ENCODE data around the gene GSK3A. TPM values are rescaled to one million over a fixed set of nuclear protein-coding genes. Genes with fewer than 3 reads are reported as not detected.
A peak's percentile ranks its signal among the peaks of the same experiment; 100 is the strongest.

The GSK3A gene
- total and polyA plus RNA-seq, 2 of the 4 experiments (the other 2 are of a cell fraction) = 8.1 to 43.3 TPM

DNA sequence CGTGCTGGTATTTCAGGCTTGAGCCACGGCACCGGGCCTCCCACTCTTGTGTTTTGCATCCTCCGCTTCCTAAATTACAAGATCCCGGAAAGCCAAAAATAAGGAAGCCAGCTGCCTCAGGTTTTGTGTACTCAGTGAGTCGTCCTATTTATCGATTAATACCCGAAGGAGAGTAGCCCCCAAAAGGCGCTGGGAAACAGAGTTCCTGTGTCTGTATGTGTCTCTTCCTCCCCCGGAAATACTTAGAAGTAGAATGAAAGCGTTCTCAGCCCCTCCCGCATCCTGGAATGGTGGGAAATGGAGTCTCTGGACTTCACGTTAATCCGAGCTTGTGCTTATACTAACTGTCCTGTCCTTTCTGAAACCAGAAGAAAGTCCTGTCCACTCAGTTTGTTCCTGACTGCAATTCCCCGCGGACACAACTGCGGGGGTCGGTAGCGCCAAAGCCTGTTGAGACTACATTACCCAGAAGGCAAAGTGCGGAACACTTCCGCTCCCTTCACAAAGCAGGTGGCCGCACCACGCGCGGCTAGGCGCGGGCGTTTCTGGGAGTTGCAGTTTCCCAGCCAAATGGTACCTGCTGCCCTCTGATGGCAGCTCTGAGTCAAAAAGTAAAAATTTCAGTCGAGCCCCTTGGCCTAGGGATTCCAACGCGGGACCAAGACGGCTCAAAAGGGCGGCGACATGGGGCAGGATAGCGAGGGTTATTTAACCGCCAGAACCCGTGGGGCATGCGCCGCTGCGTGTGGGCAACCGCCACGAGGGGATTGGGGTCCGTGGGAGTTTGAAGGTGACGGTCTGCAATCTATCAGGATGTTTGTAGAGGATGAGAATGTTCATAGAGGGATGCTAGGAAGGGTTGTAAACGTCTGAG is 2.2 kb upstream of the GSK3A start:
- peak overlapping the region; percentile 70 for H3K9ac ChIP-seq (ENCODE audit: low read depth, low read length)
- dilution Hi-C loops (cut with HindIII; ENCODE audit: low sequenced_read_pairs, unreplicated experiment) = no loop called here
- TF ChIP-seq MXI1 (IDR thresholded peaks at IDR 0.05; ENCODE audit: borderline replicate concordance, low read depth, low read length) = peak; percentile 77; the same call in 1 of the 2 replicates
- peak; percentile 73 for TF ChIP-seq RCOR1 (IDR thresholded peaks at IDR 0.05; ENCODE audit: insufficient replicate concordance, low read length)
- peak; percentile 42; the same call in 1 of the 2 replicates for TF ChIP-seq RAD21 (IDR thresholded peaks at IDR 0.05; ENCODE audit: low read length)
- TF ChIP-seq RFX5 (IDR thresholded peaks at IDR 0.05; ENCODE audit: low read depth, low read length) = no peak
- TF ChIP-seq BHLHE40 (IDR thresholded peaks at IDR 0.05; ENCODE audit: low read depth, low read length) = no peak; the same call in 1 of the 2 replicates
- no peak; the same call in 1 of the 2 replicates for TF ChIP-seq FOS (IDR thresholded peaks at IDR 0.05; ENCODE audit: low read depth, low read length)
- TF ChIP-seq, protein P1, sequence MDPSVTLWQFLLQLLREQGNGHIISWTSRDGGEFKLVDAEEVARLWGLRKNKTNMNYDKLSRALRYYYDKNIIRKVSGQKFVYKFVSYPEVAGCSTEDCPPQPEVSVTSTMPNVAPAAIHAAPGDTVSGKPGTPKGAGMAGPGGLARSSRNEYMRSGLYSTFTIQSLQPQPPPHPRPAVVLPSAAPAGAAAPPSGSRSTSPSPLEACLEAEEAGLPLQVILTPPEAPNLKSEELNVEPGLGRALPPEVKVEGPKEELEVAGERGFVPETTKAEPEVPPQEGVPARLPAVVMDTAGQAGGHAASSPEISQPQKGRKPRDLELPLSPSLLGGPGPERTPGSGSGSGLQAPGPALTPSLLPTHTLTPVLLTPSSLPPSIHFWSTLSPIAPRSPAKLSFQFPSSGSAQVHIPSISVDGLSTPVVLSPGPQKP (IDR thresholded peaks at IDR 0.05; ENCODE audit: borderline replicate concordance, low read depth, low read length) = no peak
- TF ChIP-seq SMC3 (IDR thresholded peaks at IDR 0.05; ENCODE audit: low read depth, low read length) = peak; percentile 52
- TF ChIP-seq NFE2L2 (IDR thresholded peaks at IDR 0.05; ENCODE audit: low read depth, low read length) = no peak
- peak; percentile 74; the same call in 1 of the 2 replicates for TF ChIP-seq MAZ (IDR thresholded peaks at IDR 0.05; ENCODE audit: borderline replicate concordance, low read depth, low read length)
- TF ChIP-seq, protein P2, sequence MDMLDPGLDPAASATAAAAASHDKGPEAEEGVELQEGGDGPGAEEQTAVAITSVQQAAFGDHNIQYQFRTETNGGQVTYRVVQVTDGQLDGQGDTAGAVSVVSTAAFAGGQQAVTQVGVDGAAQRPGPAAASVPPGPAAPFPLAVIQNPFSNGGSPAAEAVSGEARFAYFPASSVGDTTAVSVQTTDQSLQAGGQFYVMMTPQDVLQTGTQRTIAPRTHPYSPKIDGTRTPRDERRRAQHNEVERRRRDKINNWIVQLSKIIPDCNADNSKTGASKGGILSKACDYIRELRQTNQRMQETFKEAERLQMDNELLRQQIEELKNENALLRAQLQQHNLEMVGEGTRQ (IDR thresholded peaks at IDR 0.05; ENCODE audit: low read depth, low read length) = peak; percentile 94
- TF ChIP-seq, protein P3, sequence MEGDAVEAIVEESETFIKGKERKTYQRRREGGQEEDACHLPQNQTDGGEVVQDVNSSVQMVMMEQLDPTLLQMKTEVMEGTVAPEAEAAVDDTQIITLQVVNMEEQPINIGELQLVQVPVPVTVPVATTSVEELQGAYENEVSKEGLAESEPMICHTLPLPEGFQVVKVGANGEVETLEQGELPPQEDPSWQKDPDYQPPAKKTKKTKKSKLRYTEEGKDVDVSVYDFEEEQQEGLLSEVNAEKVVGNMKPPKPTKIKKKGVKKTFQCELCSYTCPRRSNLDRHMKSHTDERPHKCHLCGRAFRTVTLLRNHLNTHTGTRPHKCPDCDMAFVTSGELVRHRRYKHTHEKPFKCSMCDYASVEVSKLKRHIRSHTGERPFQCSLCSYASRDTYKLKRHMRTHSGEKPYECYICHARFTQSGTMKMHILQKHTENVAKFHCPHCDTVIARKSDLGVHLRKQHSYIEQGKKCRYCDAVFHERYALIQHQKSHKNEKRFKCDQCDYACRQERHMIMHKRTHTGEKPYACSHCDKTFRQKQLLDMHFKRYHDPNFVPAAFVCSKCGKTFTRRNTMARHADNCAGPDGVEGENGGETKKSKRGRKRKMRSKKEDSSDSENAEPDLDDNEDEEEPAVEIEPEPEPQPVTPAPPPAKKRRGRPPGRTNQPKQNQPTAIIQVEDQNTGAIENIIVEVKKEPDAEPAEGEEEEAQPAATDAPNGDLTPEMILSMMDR (conservative IDR thresholded peaks at IDR 0.05; ENCODE audit: low read depth, low read length) = peak; percentile 75

More for the DNA sequence above, 2.2 kb upstream of the GSK3A start:
- Histone ChIP-seq H3K4me1 (ENCODE audit: control insufficient read depth, insufficient read depth, low read length) (peaks cover 8% of the 10 kb centered on the region), H3K18ac (ENCODE audit: low read depth, low read length) (peak overlapping the region; percentile 90), H3K4ac (ENCODE audit: low read depth, low read length) (peak overlapping the region; percentile 96), H2BK120ac (ENCODE audit: low read depth, low read length) (peak overlapping the region; percentile 94), H3K79me1 (ENCODE audit: low read depth in 1 of 2, low read length in 2 of 2) (peaks cover 8 to 57% of the 10 kb centered on the region in 2 experiments), H3K27ac (ENCODE audit: insufficient read depth, low read length) (peak overlapping the region; percentile 89), H3K56ac (ENCODE audit: extremely low read depth, insufficient read depth, low read length) (peak overlapping the region; percentile 80), H2BK15ac (ENCODE audit: low read depth, low read length) (peak overlapping the region; percentile 75; the same call in 1 of the 3 replicates), H4K5ac (ENCODE audit: low read depth, low read length) (peak overlapping the region; percentile 95), H3K23ac (ENCODE audit: low read depth, low read length) (peak overlapping the region; percentile 96), H2BK20ac (ENCODE audit: low read depth, low read length) (peak overlapping the region; percentile 75; the same call in 1 of the 2 replicates), H3K36me3 (ENCODE audit: control insufficient read depth, insufficient read depth, low read length) (peaks cover 13% of the 10 kb centered on the region), H2BK5ac (ENCODE audit: low read depth, low read length, poor library complexity, severe bottlenecking) (peak overlapping the region; percentile 91), H2AK5ac (ENCODE audit: low read depth, low read length) (peak overlapping the region; percentile 80), H4K8ac (ENCODE audit: low read depth in 2 of 2, low read length in 2 of 2) (peak overlapping the region; percentile 68 to 98), H4K20me1 (ENCODE audit: insufficient read depth, low read length) (peaks cover 17% of the 10 kb centered on the region), H3K9me3 (ENCODE audit: control insufficient read depth, insufficient read depth, low read length) (no peaks in the 10 kb centered on the region), H3K27me3 (ENCODE audit: control insufficient read depth, insufficient read depth, low read length) (no peaks in the 10 kb centered on the region), H4K91ac (ENCODE audit: insufficient read depth, low read depth, low read length) (peak overlapping the region; percentile 87), H3K14ac (replicated peaks; ENCODE audit: low read depth, low read length) (peak overlapping the region; percentile 97), H2AFZ (replicated peaks; ENCODE audit: low read length, poor library complexity) (peak overlapping the region; percentile 92), H3K4me3 (ENCODE audit: insufficient read depth, low read depth, low read length) (peak overlapping the region; percentile 55), H3K9me1 (ENCODE audit: insufficient read depth, low read length) (peaks cover 4% of the 10 kb centered on the region; the same call in 1 of the 2 replicates), H2AK9ac (replicated peaks; ENCODE audit: low read depth, low read length, poor library complexity) (peak overlapping the region; percentile 90), H3K4me2 (ENCODE audit: low read depth, low read length) (peak overlapping the region; percentile 94)
- CTCF ChIA-PET = interaction anchor here (0.7 to 5.0 kb wide), 2 partner anchors 35 to 135 kb away, joined by 3 to 29 read pairs; no protein-coding TSS in a partner anchor
- DNase-seq (peak; percentile 93), ATAC-seq (ENCODE audit: low read depth) (peak; percentile 38)
- WGBS, 2 experiments (ENCODE audit: extremely low coverage in 2 of 2, insufficient read length in 1 of 2) = 3% methylated on average over 26 of the region's 45 CpGs; no CpG with 5 or more reads in 1 of the 2 experiments
- intact Hi-C loops (cut with micrococcal nuclease) (loop anchor here (5.0 kb wide), 1 partner anchor 137 kb away; no protein-coding TSS in a partner anchor), in situ Hi-C loops (cut with MboI; ENCODE audit: low sequenced_read_pairs) (no loop called here)
- no TSS peak for BruUV-seq (replicated peaks)
- POLR2A ChIA-PET (ENCODE audit: unreplicated experiment) = no interaction called here

Measured in IMR-90 (cell line).